Femur (tissue), 1 donor: ENCODE results near the gene GEMIN7.

ENCODE experiments used
- DNase-seq: peaks from one replicate; pipeline ENCODE4 v3.0.0-alpha.2; 2017

The GEMIN7 gene

GRCh38 chr19:45107621-45108150 lies 28.6 kb downstream of the GEMIN7 start:
- no peak for DNase-seq

GRCh38 chr19:45110851-45111266 lies 31.8 kb downstream of the GEMIN7 start:
- DNase-seq = no peak

DNA sequence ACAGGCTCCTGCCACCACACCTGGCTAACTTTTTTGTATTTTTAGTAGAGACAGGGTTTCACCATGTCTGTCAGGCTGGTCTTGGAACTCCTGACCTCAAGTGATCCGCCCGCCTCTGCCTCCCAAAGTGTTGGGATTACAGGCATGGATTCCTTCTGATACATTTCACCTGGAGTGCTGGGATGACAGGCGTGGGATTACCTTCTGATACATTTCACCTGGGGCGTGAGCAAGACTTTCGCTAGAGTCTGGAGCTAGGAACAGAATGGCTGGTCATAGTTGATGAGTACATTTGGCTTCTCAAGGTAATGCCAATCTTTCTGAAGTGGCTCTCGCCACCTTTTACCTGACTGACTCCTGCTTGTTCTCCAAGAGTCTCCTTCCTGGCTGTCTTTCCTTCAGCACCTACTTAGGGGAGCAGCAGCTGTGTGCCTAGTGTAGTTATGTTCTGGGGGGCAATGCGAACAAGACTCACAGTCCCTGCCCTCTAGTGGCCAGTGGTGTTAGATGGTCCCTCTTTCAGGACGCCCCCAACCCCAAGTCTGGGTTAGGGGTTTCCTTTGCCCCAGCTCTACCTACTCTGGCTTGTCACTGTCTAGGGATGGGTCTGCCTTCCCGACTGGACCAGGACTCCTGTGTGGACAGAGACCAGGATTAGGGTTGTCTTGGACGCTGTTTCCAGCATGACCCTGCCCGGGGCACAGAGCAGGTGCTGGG lies 33.2 kb downstream of the GEMIN7 start:
- DNase-seq = no peak

GRCh38 chr19:45113628-45114027 lies 34.6 kb downstream of the GEMIN7 start:
- DNase-seq = no peak

DNA sequence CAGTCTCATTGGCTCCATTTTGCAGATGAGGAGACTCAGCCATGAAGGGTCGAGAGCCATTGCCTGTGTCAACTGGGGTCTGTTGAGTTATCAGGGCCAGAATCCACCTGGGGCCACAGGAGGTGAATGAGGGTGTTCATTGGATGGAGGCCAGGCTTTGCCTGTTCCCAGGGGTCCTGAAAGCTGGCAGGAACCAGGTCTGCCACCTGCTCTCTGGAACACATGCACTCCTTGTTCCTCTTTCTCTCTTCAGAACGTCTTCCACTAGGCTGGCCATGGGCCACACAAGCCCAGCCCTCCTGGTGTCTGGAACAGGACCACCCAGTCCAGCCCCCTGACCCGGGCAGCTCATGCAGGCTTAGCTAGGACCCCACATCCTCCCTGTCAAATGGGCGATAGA lies 35.1 kb downstream of the GEMIN7 start:
- DNase-seq = no peak

DNA sequence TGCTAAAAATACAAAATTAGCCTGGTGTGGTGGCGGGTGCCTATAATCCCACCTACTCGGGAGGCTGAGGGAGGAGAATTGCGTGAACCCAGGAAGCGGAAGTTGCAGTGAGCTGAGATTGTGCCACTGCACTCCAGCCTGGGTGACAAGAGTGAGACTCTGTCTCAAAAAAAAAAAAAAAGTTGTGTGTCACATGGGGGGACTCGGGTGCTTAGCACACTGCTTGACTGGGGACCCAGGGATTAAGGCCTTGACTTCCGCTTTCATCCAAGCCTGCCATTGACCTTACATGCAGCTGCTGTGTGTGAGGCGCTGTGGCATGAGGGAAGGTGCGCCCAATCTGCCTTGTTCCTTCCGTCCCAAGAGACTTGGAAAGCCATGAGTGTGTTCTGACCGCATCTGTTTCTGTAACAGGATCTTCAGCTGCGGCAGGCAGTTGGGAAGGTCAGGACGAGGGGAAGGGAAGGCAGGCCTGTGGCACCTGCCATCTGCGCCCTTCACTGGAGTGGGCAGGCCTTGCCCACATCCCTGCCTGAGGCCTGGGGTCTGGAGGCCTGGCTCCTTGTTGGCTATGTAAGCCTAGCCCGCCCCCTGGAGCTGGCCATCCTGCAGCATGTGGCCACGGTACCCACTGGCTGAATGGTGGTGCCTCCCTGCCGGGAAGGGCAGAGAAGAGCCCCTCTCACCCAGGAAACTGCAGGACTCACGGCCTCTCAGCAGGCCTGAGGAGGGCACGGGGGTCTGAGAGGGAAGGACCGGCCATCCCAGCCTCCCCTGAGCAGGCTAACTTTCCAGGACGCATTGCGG lies 37.0 kb downstream of the GEMIN7 start:
- peak; percentile 56 for DNase-seq

- DNase-seq = no peak
Observed at GRCh38 chr19:45117167-45117594, 38.1 kb downstream of the GEMIN7 start.

DNA sequence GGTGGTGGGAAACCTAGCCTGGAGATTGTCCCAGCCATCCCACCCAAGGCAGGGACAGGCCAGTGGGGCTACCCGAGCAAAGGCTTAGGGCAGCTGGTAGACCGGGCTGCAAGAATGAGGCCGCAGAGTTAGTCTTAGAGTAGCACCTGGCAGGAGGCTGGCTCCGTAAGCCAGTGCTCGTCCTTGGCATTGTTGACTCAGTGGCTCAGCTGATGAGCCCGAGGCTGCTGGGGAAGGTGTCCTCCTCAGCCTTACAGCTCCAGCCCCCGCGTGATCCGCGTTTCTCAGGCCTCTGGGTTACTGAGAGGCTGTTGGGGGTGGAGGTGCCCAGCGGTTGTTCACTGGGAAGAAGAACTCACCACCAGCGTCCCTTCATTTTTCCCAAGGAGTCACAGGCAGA lies 38.6 kb downstream of the GEMIN7 start:
- DNase-seq = no peak

GRCh38 chr19:45118106-45118505 lies 39.0 kb downstream of the GEMIN7 start:
- no peak for DNase-seq

- DNase-seq = peak; percentile 63
Observed at GRCh38 chr19:45118591-45119355, 39.7 kb downstream of the GEMIN7 start.

DNA sequence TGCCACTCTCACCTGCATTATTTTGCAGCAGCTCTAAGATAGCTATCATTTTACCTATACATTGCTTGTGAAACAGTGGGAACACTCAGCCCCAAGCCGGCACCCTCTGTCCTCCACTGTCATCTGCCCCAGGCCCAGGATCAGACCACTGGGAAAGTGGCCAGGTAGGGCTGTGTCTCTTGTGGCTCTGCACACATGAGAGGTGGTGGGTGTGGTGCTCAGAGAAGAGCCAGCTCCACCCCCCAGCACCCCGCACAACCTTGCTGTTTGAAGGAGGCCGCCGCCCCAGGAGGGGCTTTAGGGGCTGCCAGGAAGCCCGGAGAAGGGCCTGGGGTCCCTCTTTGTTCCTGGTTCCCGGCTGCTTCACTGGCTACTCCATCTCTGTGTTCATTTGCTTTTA lies 40.5 kb downstream of the GEMIN7 start:
- no peak for DNase-seq

- no peak for DNase-seq
Observed at GRCh38 chr19:45121827-45122345, 42.8 kb downstream of the GEMIN7 start.

GRCh38 chr19:45122832-45123231 lies 43.8 kb downstream of the GEMIN7 start:
- no peak for DNase-seq

GRCh38 chr19:45123440-45123850 lies 44.4 kb downstream of the GEMIN7 start:
- no peak for DNase-seq

DNA sequence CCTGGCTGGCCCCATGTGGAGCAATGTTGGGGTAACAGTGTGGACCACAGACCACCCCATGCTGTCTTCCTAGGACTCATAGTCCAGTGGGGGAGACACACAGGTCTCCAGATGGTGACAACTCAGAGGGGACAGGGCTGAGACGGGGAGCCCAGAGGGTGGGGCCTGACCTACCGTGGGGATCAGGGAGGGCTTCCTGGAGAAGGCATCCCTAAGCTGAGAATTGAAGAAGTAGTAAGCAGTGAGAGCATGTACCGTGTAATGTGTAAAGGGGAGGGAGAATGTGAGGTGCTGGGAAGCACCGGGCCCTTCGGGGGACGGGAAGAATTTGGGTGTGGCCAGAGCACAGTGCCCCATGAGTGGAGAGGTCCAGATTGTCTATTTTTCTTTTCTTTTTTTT lies 45.0 kb downstream of the GEMIN7 start:
- DNase-seq = no peak

- no peak for DNase-seq
Observed at GRCh38 chr19:45125360-45125759, 46.3 kb downstream of the GEMIN7 start.

DNA sequence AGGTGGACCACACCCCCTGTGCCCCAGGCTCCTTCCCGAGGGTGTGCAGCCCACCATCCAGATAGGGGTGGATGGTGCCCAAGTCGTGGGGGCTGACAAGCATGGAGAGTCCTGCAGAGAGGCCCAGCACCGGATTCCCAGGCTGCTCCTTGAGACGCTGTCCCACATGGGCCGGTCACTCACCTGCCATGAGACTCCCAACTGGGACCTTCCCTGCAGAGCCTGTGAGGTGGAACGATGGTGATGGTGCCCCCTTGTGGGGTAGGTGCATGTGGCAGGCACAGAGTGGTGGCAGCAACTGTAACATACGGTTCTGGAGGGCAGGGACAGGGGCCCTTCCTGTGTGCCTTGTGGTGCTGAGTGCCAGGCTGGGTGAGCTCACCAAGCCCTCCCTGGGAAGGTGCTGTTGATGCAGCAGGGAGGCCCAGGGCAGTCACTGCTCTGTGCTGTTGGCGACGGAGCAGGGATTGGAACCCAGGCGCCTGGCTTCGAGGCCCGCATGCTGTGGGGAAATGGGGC lies 47.0 kb downstream of the GEMIN7 start:
- DNase-seq = no peak

DNA sequence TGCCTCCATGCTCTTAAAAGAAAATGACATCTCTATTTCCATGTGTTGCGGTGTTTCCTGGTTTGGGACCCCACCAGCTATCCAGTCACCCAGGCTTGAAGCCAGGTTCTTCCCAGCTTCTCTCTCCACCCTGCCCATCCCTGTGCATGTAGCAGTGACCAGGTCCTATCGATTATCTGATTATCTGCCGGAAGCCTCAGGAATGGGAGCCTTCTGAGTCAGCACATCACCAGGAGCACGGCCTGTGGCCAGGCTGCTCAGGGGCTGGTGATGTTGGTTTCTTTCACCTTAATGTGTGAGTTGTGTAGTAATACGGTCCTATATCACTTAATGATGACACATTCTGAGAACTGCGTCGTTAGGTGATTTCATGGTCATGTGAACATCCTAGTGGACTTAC lies 47.6 kb downstream of the GEMIN7 start:
- DNase-seq = no peak

- no peak for DNase-seq
Observed at GRCh38 chr19:45128146-45128545, 49.1 kb downstream of the GEMIN7 start.

GRCh38 chr19:45128806-45129205 lies 49.7 kb downstream of the GEMIN7 start:
- no peak for DNase-seq

DNA sequence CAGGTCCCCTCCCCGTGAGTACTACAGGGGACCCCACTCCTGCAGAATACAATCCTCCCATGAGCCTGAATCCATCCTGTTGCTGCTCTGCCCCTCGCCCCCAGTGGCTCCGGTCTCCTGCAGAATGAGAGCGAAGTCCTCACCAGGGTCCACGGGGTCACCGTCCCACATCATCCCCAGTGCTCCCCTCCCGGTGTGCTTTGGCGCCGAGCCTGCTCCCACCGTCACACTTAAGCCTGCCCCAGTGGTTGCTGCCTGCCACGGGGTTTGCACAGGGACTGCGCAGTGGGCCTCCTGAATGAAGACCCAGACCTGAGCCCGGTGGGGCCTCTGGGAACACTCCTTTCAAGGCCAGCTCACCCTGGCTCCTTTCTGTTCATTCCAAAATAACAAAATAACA lies 51.2 kb downstream of the GEMIN7 start:
- DNase-seq = no peak

- DNase-seq = no peak
Observed at GRCh38 chr19:45130888-45131615, 52.0 kb downstream of the GEMIN7 start.
